GM21619 (cell line): ENCODE data around the gene ZNF660.
A peak's percentile ranks its signal among the peaks of the same experiment; 100 is the strongest.

Experiments used
- ATAC-seq: cut with Tn5 transposase; IDR thresholded peaks from one replicate; pipeline ENCODE4 v1.9.1; 2021; ENCODE audit not compliant: unreplicated experiment

ZNF660 gene

DNA sequence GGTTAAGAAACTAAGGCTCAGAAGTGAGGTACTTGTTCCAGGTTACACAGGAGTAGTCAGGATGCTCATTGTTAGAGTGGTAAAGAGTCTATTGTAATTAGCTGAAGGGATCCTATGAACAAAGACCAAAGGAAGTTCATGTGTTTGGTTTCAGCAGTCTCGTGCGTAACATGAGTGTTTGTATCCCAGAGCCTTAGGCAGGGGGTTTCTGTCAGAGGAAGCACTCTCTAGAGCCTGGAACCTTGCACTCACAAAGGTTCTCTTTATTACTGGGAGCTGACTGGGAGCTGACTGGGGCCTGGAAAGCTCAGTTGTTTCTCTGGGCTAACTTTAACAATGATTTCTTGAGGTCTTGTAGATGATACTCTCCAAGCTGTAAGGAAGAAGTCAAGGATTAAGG, 44.0 kb downstream of the ZNF660 start:
- ATAC-seq: no peak

DNA sequence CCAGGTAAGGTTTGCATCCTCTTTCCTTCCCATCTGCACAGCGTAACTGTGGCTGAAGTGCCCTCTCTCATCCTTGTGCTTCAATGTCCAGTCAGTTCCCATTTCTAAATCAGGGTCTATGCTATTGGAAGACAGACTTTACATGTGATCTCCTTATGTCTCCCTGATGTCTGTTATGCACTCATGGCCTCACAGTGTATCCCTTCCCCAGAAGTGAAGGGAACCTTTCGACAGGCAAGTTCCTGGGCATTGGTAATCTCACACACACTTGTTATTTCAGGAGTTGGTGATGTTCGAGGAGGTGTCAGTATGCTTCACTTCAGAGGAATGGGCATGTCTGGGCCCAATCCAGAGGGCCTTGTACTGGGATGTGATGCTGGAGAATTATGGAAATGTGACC, 47.4 kb downstream of the ZNF660 start:
- ATAC-seq: no peak

DNA sequence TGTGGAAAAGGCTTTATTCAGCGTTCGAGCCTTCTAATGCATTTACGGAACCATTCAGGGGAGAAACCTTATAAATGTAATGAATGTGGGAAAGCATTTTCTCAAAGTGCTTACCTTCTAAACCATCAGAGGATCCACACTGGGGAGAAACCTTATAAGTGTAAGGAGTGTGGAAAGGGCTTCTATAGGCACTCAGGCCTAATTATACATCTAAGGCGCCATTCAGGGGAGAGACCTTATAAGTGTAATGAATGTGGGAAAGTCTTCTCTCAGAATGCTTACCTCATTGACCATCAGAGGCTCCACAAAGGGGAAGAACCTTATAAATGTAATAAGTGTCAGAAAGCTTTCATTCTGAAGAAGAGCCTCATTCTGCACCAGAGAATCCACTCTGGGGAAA, 57.6 kb downstream of the ZNF660 start:
- ATAC-seq: no peak

DNA sequence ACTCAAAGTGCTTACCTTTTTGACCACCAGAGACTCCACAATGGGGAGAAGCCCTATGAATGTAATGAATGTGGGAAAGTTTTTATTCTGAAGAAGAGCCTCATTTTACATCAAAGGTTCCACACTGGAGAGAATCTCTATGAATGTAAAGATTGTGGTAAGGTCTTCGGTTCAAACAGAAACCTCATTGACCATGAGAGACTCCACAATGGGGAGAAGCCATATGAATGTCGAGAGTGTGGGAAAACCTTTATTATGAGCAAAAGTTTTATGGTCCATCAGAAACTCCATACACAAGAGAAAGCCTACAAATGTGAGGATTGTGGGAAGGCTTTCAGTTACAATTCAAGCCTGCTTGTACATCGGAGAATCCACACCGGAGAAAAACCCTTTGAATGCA, 58.3 kb downstream of the ZNF660 start:
- ATAC-seq: no peak

DNA sequence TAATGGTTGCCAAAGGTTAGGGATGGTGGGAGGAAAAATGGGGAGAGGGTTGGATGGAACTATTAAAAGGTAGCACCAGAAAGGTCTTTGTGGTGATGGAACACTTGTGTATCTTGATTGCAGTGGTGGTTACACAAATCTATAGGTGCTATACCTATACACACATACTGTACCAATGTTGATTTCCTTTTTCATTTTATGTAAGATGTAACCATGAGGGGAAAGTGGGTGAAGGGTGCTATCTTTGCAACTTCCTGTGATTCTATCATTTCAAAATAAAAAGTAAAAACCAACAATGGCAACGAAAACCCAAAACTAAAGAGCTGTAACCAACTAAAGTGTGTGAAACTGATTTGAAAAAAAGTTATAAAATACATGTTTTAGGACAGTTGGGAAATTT, 63.0 kb downstream of the ZNF660 start:
- no peak for ATAC-seq

DNA sequence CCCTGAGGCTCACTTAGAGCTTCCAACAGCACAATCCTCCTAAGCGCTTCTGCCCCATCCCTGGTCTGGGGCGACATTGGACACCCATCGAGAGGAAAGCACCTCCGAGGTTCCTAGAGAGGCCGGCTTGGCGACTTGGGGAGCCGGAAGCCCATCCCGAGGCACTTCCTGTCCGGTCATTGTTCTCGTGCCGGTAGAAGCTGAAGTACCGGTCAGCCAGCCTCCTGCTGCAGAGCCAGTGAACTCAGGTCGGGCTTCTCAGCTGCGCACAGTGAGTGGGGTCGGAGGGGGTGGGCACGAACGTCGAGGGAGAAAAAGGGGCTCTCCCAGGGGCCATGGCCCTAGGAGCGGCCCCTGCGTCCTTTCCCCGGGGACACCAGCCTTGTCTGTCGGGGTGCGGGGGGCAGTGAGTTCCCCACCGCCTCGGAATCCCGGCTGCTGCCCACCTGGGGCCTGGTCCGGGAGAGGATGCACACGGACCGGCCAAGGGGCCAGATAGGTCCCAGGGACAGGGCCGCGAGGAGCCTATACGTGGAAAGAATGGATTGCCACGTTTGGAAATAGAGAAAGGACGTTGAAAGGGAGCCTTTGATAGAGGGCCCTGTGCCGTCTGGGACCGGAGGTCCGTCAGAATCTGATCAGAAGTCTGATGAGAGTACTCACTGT, 63.9 kb downstream of the ZNF660 start, which contains the start of gene ZNF35:
Gene ZNF35, plus strand, starts transcription at position 169 of the 666 bp plus-strand sequence. CDS start 2,336 bp downstream, outside the sequence.
- ATAC-seq: peak; percentile 98
